K562 (cell line): ENCODE results near the gene ZNF787.

Experiments
- EP300 ChIP-seq: IDR thresholded peaks from 2 replicates; pipeline ENCODE4 v1.6.1; 2012; ENCODE audit warnings: low read length, improper control_type of control experiment
- FOS ChIP-seq: IDR thresholded peaks from 3 replicates; pipeline ENCODE4 v1.6.1; 2011; ENCODE audit not compliant: insufficient read length; ENCODE audit errors: extremely low read depth
- MAX ChIP-seq: sonication (generic); formaldehyde crosslinking; IDR thresholded peaks from 2 replicates; pipeline ENCODE4 v1.9.0; 2022; ENCODE audit warnings: mild to moderate bottlenecking, missing genetic modification reagents
- MNT ChIP-seq, 2 experiments: fragments of 450-650 bp; conservative IDR thresholded peaks; 2 replicates each; pipeline ENCODE4 v1.6.1; 2017; ENCODE audit warnings: mild to moderate bottlenecking in 2 of 2, moderate library complexity in 2 of 2
- TCF7L2 ChIP-seq: fragments of 150-350 bp; IDR thresholded peaks from 2 replicates; pipeline ENCODE4 v1.6.1; 2016; ENCODE audit warnings: low read depth, mild to moderate bottlenecking, low read length, moderate library complexity
- ZNF639 ChIP-seq, 2 experiments: fragments of 200-800 bp in 1 of 2; sonication (Bioruptor generic) in 1 of 2; sonication (generic) in 1 of 2; formaldehyde crosslinking in 1 of 2; IDR thresholded peaks in 1 of 2; conservative IDR thresholded peaks in 1 of 2; 2 replicates each; pipeline versions ENCODE4 v1.5.0 to v1.6.1; 2016 to 2020; ENCODE audit warnings: missing compliant biosample characterization in 1 of 2, missing genetic modification characterization in 1 of 2, missing genetic modification reagents in 1 of 2

GRCh38 chr19:56141417-56141993 lies 20.4 kb upstream of the ZNF787 start:
- no peak for TF ChIP-seq TCF7L2
- TF ChIP-seq ZNF639 (CRISPR knock-in tag; conservative IDR thresholded peaks at IDR 0.05 in 1 of 2, IDR thresholded peaks at IDR 0.05 in 1 of 2): no peak
- TF ChIP-seq MNT (conservative IDR thresholded peaks at IDR 0.05): no peak
- TF ChIP-seq FOS: no peak
- no peak for TF ChIP-seq EP300
- TF ChIP-seq MAX: no peak
